MCF 10A (cell line): ENCODE measurements around the gene LRP1B. TPM values are rescaled to one million over a fixed set of nuclear protein-coding genes. Genes with fewer than 3 reads are reported as not detected.

ENCODE experiments used
- BruUV-seq: library from RNA; stranded (reverse); fragments of 400-500 nt; replicated peaks from 2 replicates; lab custom pipeline; 2021; lab: Mats Ljungman, UMichigan
- CTCF ChIA-PET: fragments of 300-600 bp; sonication (Branson Sonifier 250); formaldehyde crosslinking; extraction: SDS; loops from one replicate; lab custom pipeline; 2021; ENCODE audit warnings: antibody characterized with exemption, inconsistent platforms; lab: Yijun Ruan, JAX
- POLR2A ChIA-PET: fragments of 300-600, 350-650 bp; sonication (Branson Sonifier 250); formaldehyde crosslinking; extraction: SDS; loops from one replicate; lab custom pipeline; 2020; ENCODE audit warnings: antibody characterized with exemption, inconsistent platforms; lab: Yijun Ruan, JAX
- DNase-seq: peaks from one replicate; pipeline ENCODE4 v3.0.0-alpha.2; 2018; ENCODE audit not compliant: unreplicated experiment
- H3K27ac Mint-ChIP-seq: one replicate; pipeline ENCODE4 v1.8.0; 2022; ENCODE audit warnings: mild to moderate bottlenecking, low read depth, mixed read lengths; ENCODE audit not compliant: unreplicated experiment
- H3K27me3 Mint-ChIP-seq: one replicate; pipeline ENCODE4 v1.8.0; 2022; ENCODE audit warnings: mixed read lengths; ENCODE audit not compliant: insufficient read depth, unreplicated experiment
- H3K36me3 Mint-ChIP-seq: one replicate; pipeline ENCODE4 v1.8.0; 2022; ENCODE audit warnings: mild to moderate bottlenecking, moderate library complexity, mixed read lengths; ENCODE audit not compliant: insufficient read depth, unreplicated experiment
- H3K4me1 Mint-ChIP-seq: one replicate; pipeline ENCODE4 v1.8.0; 2022; ENCODE audit warnings: mixed read lengths; ENCODE audit not compliant: insufficient read depth, unreplicated experiment
- H3K4me3 Mint-ChIP-seq: one replicate; pipeline ENCODE4 v1.8.0; 2022; ENCODE audit warnings: mild to moderate bottlenecking, moderate library complexity, mixed read lengths; ENCODE audit not compliant: unreplicated experiment
- H3K9me3 Mint-ChIP-seq: one replicate; pipeline ENCODE4 v1.8.0; 2022; ENCODE audit warnings: mixed read lengths; ENCODE audit not compliant: unreplicated experiment
- CTCF ChIP-seq: fragments of 200-600 bp; IDR thresholded peaks from one replicate; pipeline ENCODE4 v1.8.0; 2022; ENCODE audit warnings: antibody characterized with exemption, mild to moderate bottlenecking; ENCODE audit not compliant: unreplicated experiment
- intact Hi-C: fragments of 100-400 bp; cut with micrococcal nuclease; formaldehyde crosslinking; loops from 2 replicates; pipeline ENCODE4 v1.14.1; 2022
- total RNA-seq: library from RNA; stranded (reverse); gene quantifications from 2 replicates; pipeline ENCODE4 v1.2.3, GENCODE V29; 2022

The LRP1B gene
- total RNA-seq, 1 experiment from 2014 or later: not detected

DNA sequence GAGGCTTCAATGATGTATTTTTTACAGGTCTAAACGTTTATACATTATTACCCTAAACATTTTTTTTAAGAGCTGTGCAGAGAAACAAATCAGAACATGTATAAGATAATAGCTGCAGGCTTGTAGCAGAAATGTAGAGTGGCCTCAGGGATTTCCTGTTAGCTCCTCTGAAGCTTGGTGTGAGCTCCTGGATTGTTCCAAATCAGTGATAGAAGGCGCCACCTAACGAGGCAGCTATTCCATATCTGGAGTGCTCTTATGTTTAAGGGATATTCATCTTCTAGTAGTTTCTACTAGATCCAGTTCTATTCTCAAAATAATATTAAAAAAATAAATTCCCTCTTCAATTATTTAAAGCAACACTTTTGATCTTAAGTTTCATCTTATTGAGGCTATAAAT, 93.1 kb downstream of the LRP1B start:
- POLR2A ChIA-PET: no interaction called here
- TF ChIP-seq CTCF: no peak
- no TSS peak for BruUV-seq
- H3K27ac Mint-ChIP-seq: no peak overlapping the region
- H3K27me3 Mint-ChIP-seq: peaks cover 64% of the 10 kb centered on the region
- CTCF ChIA-PET: interaction anchor here (0.6 kb wide), 1 partner anchor 10 kb away, joined by 3 read pairs; no protein-coding TSS in a partner anchor
- no peaks in the 10 kb centered on the region for H3K4me1 Mint-ChIP-seq
- DNase-seq: peak; percentile 10
- intact Hi-C loops: no loop called here
- no peaks in the 10 kb centered on the region for H3K36me3 Mint-ChIP-seq
- no peak overlapping the region for H3K4me3 Mint-ChIP-seq
- H3K9me3 Mint-ChIP-seq: no peaks in the 10 kb centered on the region

- no peaks in the 10 kb centered on the region for H3K4me1 Mint-ChIP-seq
- no peaks in the 10 kb centered on the region for H3K36me3 Mint-ChIP-seq
- no peaks in the 10 kb centered on the region for H3K9me3 Mint-ChIP-seq
- intact Hi-C loops: no loop called here
- BruUV-seq: no TSS peak
- H3K27ac Mint-ChIP-seq: no peak overlapping the region
- ChIA-PET CTCF (no interaction called here), POLR2A (no interaction called here)
- no peak for TF ChIP-seq CTCF
- no peak overlapping the region for H3K4me3 Mint-ChIP-seq
- DNase-seq: no peak
- H3K27me3 Mint-ChIP-seq: peaks cover 70% of the 10 kb centered on the region
These were observed 93.8 kb downstream of the LRP1B start for GRCh38 chr2:142037066-142037465.

DNA sequence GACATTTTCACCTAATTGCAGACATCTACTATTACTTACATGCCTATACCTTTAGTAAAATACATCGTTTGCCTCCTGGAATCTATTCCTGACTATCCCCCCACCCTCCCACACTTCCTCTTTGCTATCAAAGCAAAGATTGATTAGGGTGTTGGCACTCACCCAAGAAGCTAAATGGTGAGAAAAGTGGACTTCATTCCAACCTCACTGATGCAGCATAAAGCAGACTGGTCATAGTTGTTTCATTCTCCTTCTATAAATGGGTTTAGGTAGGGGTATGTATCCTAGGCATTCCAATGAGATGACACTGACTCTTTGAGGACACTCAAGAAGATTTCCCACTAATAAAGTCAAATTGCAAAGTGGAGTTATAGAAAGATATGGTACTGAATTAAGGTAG, 97.4 kb downstream of the LRP1B start:
- no TSS peak for BruUV-seq
- Mint-ChIP-seq H3K9me3 (no peaks in the 10 kb centered on the region), H3K4me3 (no peak overlapping the region), H3K36me3 (no peaks in the 10 kb centered on the region), H3K27me3 (peaks cover 73% of the 10 kb centered on the region), H3K4me1 (no peaks in the 10 kb centered on the region), H3K27ac (no peak overlapping the region)
- TF ChIP-seq CTCF: no peak
- DNase-seq: no peak
- POLR2A ChIA-PET: no interaction called here
- intact Hi-C loops: no loop called here
- CTCF ChIA-PET: interaction anchor here (0.7 kb wide), 1 partner anchor 45 kb away, joined by 3 read pairs; no protein-coding TSS in a partner anchor

DNA sequence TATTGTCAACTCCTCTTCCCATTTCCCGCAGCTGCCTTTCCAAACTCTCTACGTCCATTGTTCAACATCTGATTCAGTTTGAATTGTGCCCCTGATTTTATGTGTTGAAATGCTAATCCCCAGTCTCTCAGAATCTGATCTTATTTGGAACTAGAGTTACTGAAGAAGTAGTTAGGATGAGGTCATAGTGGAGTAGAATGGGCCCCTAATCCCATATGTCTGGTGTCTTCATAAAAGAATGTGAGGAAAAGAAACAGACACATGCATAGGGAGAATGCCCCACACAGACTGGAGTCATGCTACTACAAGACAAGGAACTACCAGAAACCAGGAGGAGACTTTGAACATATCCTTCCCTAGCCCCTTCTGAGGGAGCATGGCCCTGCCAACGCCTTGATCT, 99.2 kb downstream of the LRP1B start:
- H3K27me3 Mint-ChIP-seq: peaks cover 77% of the 10 kb centered on the region
- H3K4me1 Mint-ChIP-seq: no peaks in the 10 kb centered on the region
- H3K4me3 Mint-ChIP-seq: no peak overlapping the region
- no peaks in the 10 kb centered on the region for H3K9me3 Mint-ChIP-seq
- intact Hi-C loops: no loop called here
- BruUV-seq: no TSS peak
- H3K27ac Mint-ChIP-seq: no peak overlapping the region
- no peak for DNase-seq
- ChIA-PET POLR2A (no interaction called here), CTCF (interaction anchor here (0.7 kb wide), 1 partner anchor 345 kb away, joined by 3 read pairs; no protein-coding TSS in a partner anchor)
- no peaks in the 10 kb centered on the region for H3K36me3 Mint-ChIP-seq
- no peak for TF ChIP-seq CTCF
